Skeletal muscle tissue (tissue), 4 donors: ENCODE data around the gene DPYSL5. TPM values are rescaled to one million over a fixed set of nuclear protein-coding genes. Genes with fewer than 3 reads are reported as not detected.

Experiments used
- H3K27ac ChIP-seq: one replicate; pipeline ENCODE4 v1.7.0; 2013; ENCODE audit warnings: mild to moderate bottlenecking, low read depth, low read length, inconsistent platforms
- H3K27me3 ChIP-seq, 3 donors: one replicate each; pipeline ENCODE4 v1.7.0; 2013; ENCODE audit warnings: low read length in 3 of 3; ENCODE audit not compliant: control insufficient read depth in 3 of 3, insufficient read depth in 3 of 3
- H3K36me3 ChIP-seq, 3 donors: one replicate each; pipeline ENCODE4 v1.7.0; 2013; ENCODE audit warnings: low read length in 3 of 3; ENCODE audit not compliant: control insufficient read depth in 3 of 3, insufficient read depth in 3 of 3
- H3K4me1 ChIP-seq, 3 donors: one replicate each; pipeline ENCODE4 v1.7.0; 2013; ENCODE audit warnings: low read length in 3 of 3, mild to moderate bottlenecking in 3 of 3; ENCODE audit not compliant: control insufficient read depth in 3 of 3, insufficient read depth in 3 of 3
- H3K4me3 ChIP-seq, 3 donors: one replicate each; pipeline ENCODE4 v1.7.0; 2013; ENCODE audit warnings: low read length in 3 of 3
- H3K9ac ChIP-seq, 3 donors: one replicate each; pipeline ENCODE4 v1.7.0; 2013; ENCODE audit warnings: low read length in 3 of 3, mild to moderate bottlenecking in 3 of 3, moderate library complexity in 2 of 3, low read depth in 1 of 3
- H3K9me3 ChIP-seq, 3 donors: one replicate each; pipeline ENCODE4 v1.7.0; 2013; ENCODE audit warnings: low read length in 3 of 3; ENCODE audit not compliant: control insufficient read depth in 3 of 3
- total RNA-seq: library from RNA; depleted of rRNA; stranded (reverse); fragments of >200 nt; gene quantifications from one replicate; pipeline ENCODE4 v1.2.3, GENCODE V29; 2014
- donor health status: Osteomylitis.

DPYSL5 gene
- total RNA-seq, 1 donor from 2014 or later = 3.7 TPM

DNA sequence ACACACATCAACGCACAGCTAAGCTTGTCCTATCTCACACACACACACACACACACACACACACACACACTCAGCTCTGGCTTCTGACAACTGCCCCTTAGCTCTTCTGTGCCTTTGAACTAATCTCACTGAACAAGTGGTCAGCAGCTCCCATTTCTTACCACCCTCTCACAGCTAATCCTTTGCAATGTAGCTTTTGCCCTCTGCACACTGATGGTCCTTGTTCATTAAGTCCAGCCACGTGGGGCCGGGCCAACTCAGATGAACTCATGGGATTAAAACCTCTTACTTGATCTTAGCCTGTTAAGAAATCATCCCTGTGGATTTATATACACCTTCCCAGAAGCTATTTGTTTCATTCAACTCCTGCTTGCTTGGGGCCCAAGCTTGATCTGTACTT is 36.6 kb downstream of the DPYSL5 start:
- Histone ChIP-seq H3K27ac (no peak overlapping the region), H3K4me3 (no peak overlapping the region), H3K9me3 (no peaks in the 10 kb centered on the region), H3K9ac (no peak overlapping the region), H3K27me3 (peaks cover 0 to 4% (median 0%) of the 10 kb centered on the region in 3 donors), H3K4me1 (no peaks in the 10 kb centered on the region), H3K36me3 (no peaks in the 10 kb centered on the region)

DNA sequence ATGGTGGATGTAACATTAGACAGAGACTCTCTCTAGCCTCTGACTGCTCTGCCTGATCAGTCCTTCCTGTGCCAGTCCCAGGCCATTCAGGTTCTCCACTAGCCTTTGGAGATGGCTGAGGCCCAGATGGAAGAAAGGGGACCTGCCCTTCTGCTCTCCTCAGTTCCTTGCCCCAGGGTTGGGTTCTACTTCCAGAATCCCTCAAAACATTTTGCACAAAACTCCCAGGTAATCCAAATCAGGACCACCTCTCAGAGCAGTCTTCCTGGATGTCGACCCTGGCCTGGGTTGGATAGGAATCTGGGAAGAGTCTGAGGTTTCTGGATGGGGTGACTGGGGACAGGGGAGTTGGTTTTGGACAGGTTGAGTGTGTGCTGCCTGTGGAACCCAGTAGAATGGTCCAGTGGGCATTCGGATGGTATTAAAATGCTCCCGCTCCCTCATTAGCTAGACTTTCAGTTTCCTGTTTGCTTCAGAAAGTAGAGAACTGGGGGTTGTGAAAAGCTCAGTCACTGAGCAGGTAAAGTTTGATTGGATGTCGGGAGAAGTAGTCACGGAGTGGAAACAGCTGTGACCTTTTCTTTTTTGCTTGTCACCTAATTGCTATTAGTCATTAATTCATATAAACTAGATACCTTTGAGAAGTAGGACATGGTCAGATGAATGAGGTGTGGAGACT is 37.9 kb downstream of the DPYSL5 start:
- Histone ChIP-seq H3K9ac (no peak overlapping the region), H3K27ac (no peak overlapping the region), H3K4me1 (no peaks in the 10 kb centered on the region), H3K9me3 (no peaks in the 10 kb centered on the region), H3K4me3 (no peak overlapping the region), H3K36me3 (no peaks in the 10 kb centered on the region), H3K27me3 (peaks cover 0 to 4% (median 0%) of the 10 kb centered on the region in 3 donors)

DNA sequence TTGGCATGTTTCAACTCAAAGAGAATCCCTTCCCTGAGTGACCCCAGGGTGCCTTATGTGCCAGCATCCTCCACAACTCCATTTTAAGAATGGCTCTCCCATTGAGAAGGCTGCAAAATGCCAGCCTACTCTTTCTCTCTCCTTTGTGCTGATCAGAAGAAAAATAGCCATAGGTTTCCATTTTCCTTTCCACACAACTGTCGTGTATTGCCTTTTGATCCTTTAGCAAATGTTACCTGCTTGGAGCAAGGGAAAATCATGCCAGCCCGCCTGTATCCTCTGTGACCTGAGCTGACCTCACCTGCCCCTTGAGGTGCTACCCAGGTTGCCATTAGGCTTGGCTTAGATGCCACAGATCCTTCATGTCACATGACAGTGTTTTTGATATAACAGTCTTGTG is 38.8 kb downstream of the DPYSL5 start:
- Histone ChIP-seq H3K9me3 (no peaks in the 10 kb centered on the region), H3K27me3 (peaks cover 0 to 4% (median 0%) of the 10 kb centered on the region in 3 donors), H3K27ac (no peak overlapping the region), H3K4me1 (no peaks in the 10 kb centered on the region), H3K9ac (no peak overlapping the region), H3K36me3 (no peaks in the 10 kb centered on the region), H3K4me3 (no peak overlapping the region)

DNA sequence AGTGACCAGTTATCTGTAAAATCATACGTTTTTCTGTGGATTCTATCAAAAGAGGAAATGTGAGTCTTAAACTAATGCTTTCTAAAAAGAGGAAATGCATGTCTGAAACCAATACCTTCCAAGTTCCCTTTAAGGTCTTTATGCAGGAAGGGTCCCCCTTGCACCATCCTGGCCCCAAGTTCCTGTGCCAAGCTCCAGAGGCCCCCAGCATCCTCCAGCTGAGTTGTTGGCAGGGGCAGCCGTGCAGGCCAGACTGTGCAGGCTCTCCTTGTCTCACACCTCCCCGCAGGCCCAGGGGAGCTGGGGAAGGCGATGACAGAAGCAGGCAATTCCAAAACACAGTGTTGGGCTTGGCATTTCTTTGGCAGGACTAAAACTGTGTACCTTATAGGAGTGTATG is 39.2 kb downstream of the DPYSL5 start:
- no peak overlapping the region for H3K4me3 ChIP-seq
- H3K9me3 ChIP-seq = no peaks in the 10 kb centered on the region
- H3K36me3 ChIP-seq = no peaks in the 10 kb centered on the region

GRCh38 chr2:26889796-26890195 is 41.9 kb downstream of the DPYSL5 start:
- Histone ChIP-seq H3K4me3 (no peak overlapping the region), H3K4me1 (no peaks in the 10 kb centered on the region), H3K27me3 (no peaks in the 10 kb centered on the region), H3K9ac (no peak overlapping the region), H3K36me3 (no peaks in the 10 kb centered on the region), H3K9me3 (peaks cover 0 to 2% (median 0%) of the 10 kb centered on the region in 3 donors), H3K27ac (no peak overlapping the region)

More for the DNA sequence above, 39.2 kb downstream of the DPYSL5 start:
- H3K9ac ChIP-seq = no peak overlapping the region
- peaks cover 0 to 4% (median 0%) of the 10 kb centered on the region in 3 donors for H3K27me3 ChIP-seq
- H3K4me1 ChIP-seq = no peaks in the 10 kb centered on the region
- no peak overlapping the region for H3K27ac ChIP-seq

GRCh38 chr2:26890341-26891000 is 42.5 kb downstream of the DPYSL5 start:
- peaks cover 0 to 4% (median 0%) of the 10 kb centered on the region in 3 donors for H3K9me3 ChIP-seq
- H3K9ac ChIP-seq = no peak overlapping the region
- no peaks in the 10 kb centered on the region for H3K36me3 ChIP-seq
- H3K27ac ChIP-seq = no peak overlapping the region
- no peaks in the 10 kb centered on the region for H3K27me3 ChIP-seq
- no peaks in the 10 kb centered on the region for H3K4me1 ChIP-seq
- H3K4me3 ChIP-seq = no peak overlapping the region

- Histone ChIP-seq H3K9ac (no peak overlapping the region), H3K4me3 (no peak overlapping the region), H3K36me3 (no peaks in the 10 kb centered on the region), H3K9me3 (peaks cover 0 to 4% (median 0%) of the 10 kb centered on the region in 3 donors), H3K27ac (no peak overlapping the region), H3K4me1 (no peaks in the 10 kb centered on the region), H3K27me3 (no peaks in the 10 kb centered on the region)
Measured at GRCh38 chr2:26892133-26892532, 44.2 kb downstream of the DPYSL5 start.

- Histone ChIP-seq H3K36me3 (no peaks in the 10 kb centered on the region), H3K27ac (no peak overlapping the region), H3K27me3 (no peaks in the 10 kb centered on the region), H3K4me1 (no peaks in the 10 kb centered on the region), H3K9me3 (peaks cover 0 to 4% (median 0%) of the 10 kb centered on the region in 3 donors), H3K9ac (no peak overlapping the region), H3K4me3 (no peak overlapping the region)
Measured at GRCh38 chr2:26892922-26893524, 45.1 kb downstream of the DPYSL5 start.

GRCh38 chr2:26894136-26894535 is 46.2 kb downstream of the DPYSL5 start:
- H3K9me3 ChIP-seq = peaks cover 0 to 4% (median 0%) of the 10 kb centered on the region in 3 donors
- H3K4me3 ChIP-seq = no peak overlapping the region
- peaks cover 0 to 5% (median 0%) of the 10 kb centered on the region in 3 donors for H3K27me3 ChIP-seq
- H3K9ac ChIP-seq = no peak overlapping the region
- no peaks in the 10 kb centered on the region for H3K36me3 ChIP-seq
- no peak overlapping the region for H3K27ac ChIP-seq
- H3K4me1 ChIP-seq = peaks cover 0 to 3% (median 0%) of the 10 kb centered on the region in 3 donors
